A673 (cell line): ENCODE data around the gene DNAJC27. TPM values are rescaled to one million over a fixed set of nuclear protein-coding genes. Genes with fewer than 3 reads are reported as not detected.
A peak's percentile ranks its signal among the peaks of the same experiment; 100 is the strongest.

Source experiments
- BruUV-seq: library from RNA; stranded (reverse); fragments of 400-500 nt; replicated peaks from 2 replicates; lab custom pipeline; 2021; lab: Mats Ljungman, UMichigan
- CTCF ChIA-PET: fragments of 300-600 bp; sonication (Branson Sonifier 250); formaldehyde crosslinking; loops from one replicate; lab custom pipeline; 2022; ENCODE audit warnings: antibody characterized with exemption; lab: Charles Lee
- POLR2A ChIA-PET: fragments of 300-600 bp; sonication (Branson Sonifier 250); formaldehyde crosslinking; loops from one replicate; lab custom pipeline; 2022; ENCODE audit warnings: antibody characterized with exemption; ENCODE audit not compliant: low non-redundant PET; lab: Charles Lee
- DNase-seq: peaks from one replicate; pipeline ENCODE4 v3.0.0-alpha.2; 2015; ENCODE audit warnings: low spot score
- H3K27ac ChIP-seq: fragments of 200-600 bp; sonication (generic); 2 replicates; pipeline ENCODE4 v1.5.1; 2016; ENCODE audit warnings: mixed run types, low read depth, mild to moderate bottlenecking, mixed read lengths, antibody characterized with exemption, low read length; ENCODE audit not compliant: poor library complexity, severe bottlenecking
- H3K27me3 ChIP-seq: fragments of 200-600 bp; sonication (generic); replicated peaks from 2 replicates; pipeline ENCODE4 v1.6.1; 2017; ENCODE audit warnings: mixed run types, low read depth, mild to moderate bottlenecking, mixed read lengths, antibody characterized with exemption, low read length; ENCODE audit not compliant: insufficient read depth, poor library complexity
- H3K36me3 ChIP-seq: fragments of 200-600 bp; sonication (generic); 2 replicates; pipeline ENCODE4 v1.6.1; 2016; ENCODE audit warnings: mixed run types, mild to moderate bottlenecking, mixed read lengths, antibody characterized with exemption, low read length; ENCODE audit not compliant: insufficient read depth, poor library complexity, severe bottlenecking
- H3K4me1 ChIP-seq: fragments of 200-600 bp; sonication (generic); 2 replicates; pipeline ENCODE4 v1.6.1; 2017; ENCODE audit warnings: mixed run types, mild to moderate bottlenecking, mixed read lengths, antibody characterized with exemption, low read length; ENCODE audit not compliant: insufficient read depth, poor library complexity, severe bottlenecking
- H3K4me3 ChIP-seq: fragments of 200-600 bp; sonication (generic); 2 replicates; pipeline ENCODE4 v1.5.1; 2016; ENCODE audit warnings: low read depth, mixed run types, mild to moderate bottlenecking, mixed read lengths, low read length; ENCODE audit not compliant: poor library complexity, severe bottlenecking
- H3K9me3 ChIP-seq: fragments of 200-600 bp; sonication (generic); 2 replicates; pipeline ENCODE4 v1.6.1; 2016; ENCODE audit warnings: mixed run types, low read depth, mild to moderate bottlenecking, mixed read lengths, antibody characterized with exemption, low read length; ENCODE audit not compliant: poor library complexity, severe bottlenecking
- CTCF ChIP-seq: fragments of 300-800, 200-600 bp; sonication (generic); conservative IDR thresholded peaks from 2 replicates; pipeline ENCODE4 v1.5.1; 2017; ENCODE audit warnings: low read depth, mild to moderate bottlenecking, antibody characterized with exemption, low read length, moderate library complexity, mixed read lengths
- EZH2 ChIP-seq: fragments of 200-600 bp; sonication (generic); IDR thresholded peaks from 2 replicates; pipeline ENCODE4 v1.6.1; 2017; ENCODE audit warnings: borderline replicate concordance, low read depth, mild to moderate bottlenecking, mixed read lengths, antibody characterized with exemption, low read length; ENCODE audit not compliant: poor library complexity, severe bottlenecking
- intact Hi-C: fragments of 100-400 bp; cut with micrococcal nuclease; formaldehyde crosslinking; loops from one replicate; pipeline ENCODE4 v1.10.0; 2022; ENCODE audit not compliant: unreplicated experiment
- total RNA-seq: library from RNA; stranded (reverse); gene quantifications from 2 replicates; pipeline ENCODE4 v1.2.3, GENCODE V29; 2021

DNAJC27 gene
- total RNA-seq, 1 experiment from 2014 or later, result 4.4 TPM

- POLR2A ChIA-PET, result no interaction called here
- no peak for DNase-seq
- peaks cover 9% of the 10 kb centered on the region for H3K4me1 ChIP-seq
- CTCF ChIA-PET, result no interaction called here
- TSS peak; percentile 25 for BruUV-seq
- no peaks in the 10 kb centered on the region for H3K36me3 ChIP-seq
- no peak for TF ChIP-seq EZH2
- TF ChIP-seq CTCF, result no peak
- no peaks in the 10 kb centered on the region for H3K9me3 ChIP-seq
- intact Hi-C loops, result no loop called here
- no peak overlapping the region for H3K27ac ChIP-seq
- no peaks in the 10 kb centered on the region for H3K27me3 ChIP-seq
- H3K4me3 ChIP-seq, result peak overlapping the region; percentile 56
These were observed 52.7 kb downstream of the DNAJC27 start for GRCh38 chr2:24919037-24919505.

- intact Hi-C loops, result no loop called here
- Histone ChIP-seq H3K4me1 (peaks cover 9% of the 10 kb centered on the region), H3K27me3 (no peaks in the 10 kb centered on the region), H3K36me3 (no peaks in the 10 kb centered on the region), H3K9me3 (no peaks in the 10 kb centered on the region), H3K4me3 (peak overlapping the region; percentile 56), H3K27ac (no peak overlapping the region)
- no TSS peak for BruUV-seq
- DNase-seq, result no peak
- CTCF ChIA-PET, result interaction anchor here (0.5 kb wide), 1 partner anchor 510 kb away, joined by 3 read pairs; no protein-coding TSS in a partner anchor
- TF ChIP-seq CTCF (no peak), EZH2 (no peak)
- POLR2A ChIA-PET, result no interaction called here
These were observed 53.3 kb downstream of the DNAJC27 start for GRCh38 chr2:24918326-24919036.

GRCh38 chr2:24917731-24918325, 53.9 kb downstream of the DNAJC27 start:
- Histone ChIP-seq H3K9me3 (no peaks in the 10 kb centered on the region), H3K27me3 (no peaks in the 10 kb centered on the region), H3K4me1 (peaks cover 9% of the 10 kb centered on the region), H3K4me3 (no peak overlapping the region), H3K36me3 (no peaks in the 10 kb centered on the region), H3K27ac (no peak overlapping the region)
- POLR2A ChIA-PET, result no interaction called here
- no peak for TF ChIP-seq CTCF
- CTCF ChIA-PET, result interaction anchor here (0.5 kb wide), 1 partner anchor 509 kb away, joined by 3 read pairs; no protein-coding TSS in a partner anchor
- no TSS peak for BruUV-seq
- no peak for DNase-seq
- intact Hi-C loops, result no loop called here
